DLD1 (cell line): ENCODE results near the gene OR2T11.
"Not testable (repeated sequence)": the region's sequence is repeated elsewhere in the genome, so short reads cannot be mapped to it uniquely, and the experiment has no call there.

ENCODE experiments used
- in situ Hi-C: cut with HindIII; loops from 2 replicates; pipeline ENCODE4 v1.10.0; 2017; ENCODE audit warnings: low sequenced_read_pairs

Gene OR2T11

DNA sequence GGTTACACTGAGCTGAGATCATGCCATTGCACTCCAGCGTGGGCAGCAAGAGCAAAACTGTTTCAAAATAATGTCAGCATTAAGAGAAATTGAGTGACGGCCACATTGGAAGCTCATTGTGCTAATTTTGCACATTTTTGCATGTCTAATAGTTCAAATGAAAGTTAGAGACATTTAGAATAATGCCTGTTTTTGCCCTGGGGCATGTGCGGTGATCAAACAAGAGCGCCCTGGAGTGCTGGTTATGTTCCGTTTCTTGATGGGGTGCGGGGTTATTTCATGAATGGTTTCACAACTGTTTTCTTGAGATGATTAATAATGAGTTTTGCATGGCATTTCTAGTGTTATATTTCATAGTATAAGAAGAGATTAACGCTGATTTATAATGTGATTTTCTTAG lies 13.1 kb downstream of the OR2T11 start:
- in situ Hi-C loops, result no loop called here

DNA sequence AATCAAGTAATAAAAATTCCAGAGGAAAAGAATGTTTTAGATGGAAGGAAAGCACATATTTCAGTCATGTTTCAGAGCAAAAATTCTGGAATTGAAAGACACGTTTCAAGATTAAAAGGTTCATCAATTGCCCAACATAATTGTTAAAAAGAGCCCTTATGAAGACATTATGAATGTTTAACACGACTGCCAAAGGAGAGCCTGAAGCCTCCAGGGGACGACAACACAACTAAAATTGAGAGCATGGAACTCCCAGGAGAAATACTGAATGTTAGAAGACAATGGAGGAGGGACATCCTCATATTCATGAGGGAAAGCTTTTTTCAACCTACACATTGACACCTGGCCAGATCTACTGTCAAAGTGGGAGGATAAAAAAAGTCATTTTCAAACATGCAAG lies 16.0 kb downstream of the OR2T11 start:
- in situ Hi-C loops, result no loop called here

DNA sequence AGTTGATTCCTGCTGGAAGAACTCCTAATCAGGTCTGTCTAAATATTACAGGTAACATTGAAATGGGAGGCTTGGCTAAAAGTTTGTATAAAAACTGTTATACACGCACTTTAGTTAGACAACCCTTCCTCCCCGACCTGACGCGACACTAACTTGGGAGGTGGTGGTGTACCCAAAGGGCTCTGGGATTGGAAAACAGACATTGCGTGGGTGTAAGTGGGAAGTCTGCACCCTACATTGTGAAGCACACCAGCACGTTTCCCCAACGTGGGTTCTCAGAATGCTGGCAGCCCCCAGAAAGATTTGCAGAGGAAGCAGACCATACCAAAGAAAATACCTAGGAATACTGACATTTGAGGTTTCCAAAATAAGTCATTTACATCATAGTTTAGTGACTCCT lies 16.8 kb downstream of the OR2T11 start:
- in situ Hi-C loops, result no loop called here

DNA sequence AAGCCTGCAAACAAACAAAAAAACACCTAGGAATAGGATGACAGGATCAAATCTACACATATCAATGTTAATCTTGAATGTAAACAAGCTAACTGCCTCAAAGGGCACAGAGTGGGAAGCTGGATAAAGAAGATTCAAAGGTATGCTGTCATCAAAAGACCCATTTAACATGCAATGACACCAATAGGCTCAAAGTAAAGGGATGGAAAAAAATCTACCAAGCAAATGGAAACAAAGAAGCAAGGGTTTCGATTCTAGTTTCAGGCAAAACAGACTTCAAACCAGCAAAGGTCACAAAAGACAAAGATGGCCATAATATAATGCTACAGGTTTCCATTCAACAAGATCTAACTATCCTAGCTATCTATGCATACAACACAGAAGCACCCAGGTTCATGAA lies 21.1 kb downstream of the OR2T11 start:
- in situ Hi-C loops, result no loop called here

DNA sequence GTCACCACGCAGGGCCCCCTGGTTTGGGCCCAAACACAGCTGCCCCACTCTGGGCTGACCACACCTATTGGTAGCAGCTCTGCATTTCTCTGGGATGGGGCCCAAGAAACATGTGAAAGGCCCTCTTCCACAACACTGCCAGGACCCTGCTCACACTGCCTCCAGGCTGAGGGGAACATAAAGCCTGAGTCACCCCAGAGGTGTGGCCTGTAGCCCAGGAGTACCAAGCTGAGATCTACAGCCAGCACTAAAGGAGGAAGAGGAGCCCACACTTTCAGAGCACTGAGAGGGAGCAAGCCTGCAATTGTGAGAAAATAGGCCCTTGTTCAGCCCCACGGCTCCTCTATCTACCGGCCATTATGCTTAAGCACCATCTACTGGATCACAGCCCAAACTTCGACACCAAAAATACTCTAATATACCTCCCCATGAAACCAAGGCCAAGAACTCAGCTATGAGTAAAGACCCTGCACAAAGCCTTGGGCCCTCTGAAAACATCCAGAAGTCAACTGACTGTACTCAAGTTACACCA lies 22.9 kb downstream of the OR2T11 start:
- in situ Hi-C loops, result no loop called here

DNA sequence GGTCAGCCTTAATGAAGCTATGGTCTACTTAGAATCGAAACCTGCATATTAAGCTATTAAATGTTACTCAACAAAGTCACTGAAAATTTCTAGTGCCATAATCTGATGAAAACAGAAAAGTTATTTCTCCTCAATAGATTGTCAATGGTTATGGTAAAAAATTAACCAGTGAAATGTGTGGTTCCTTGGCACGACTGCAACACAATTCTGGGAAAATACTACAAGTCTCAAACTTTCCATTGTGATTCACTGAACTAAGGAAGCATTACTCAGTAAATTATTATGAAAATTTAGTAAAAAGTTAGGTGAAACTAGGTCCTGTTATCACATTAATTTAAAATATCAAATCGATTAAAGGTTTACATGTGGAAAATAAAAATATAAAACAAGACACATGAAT lies 24.6 kb downstream of the OR2T11 start:
- in situ Hi-C loops, result no loop called here

DNA sequence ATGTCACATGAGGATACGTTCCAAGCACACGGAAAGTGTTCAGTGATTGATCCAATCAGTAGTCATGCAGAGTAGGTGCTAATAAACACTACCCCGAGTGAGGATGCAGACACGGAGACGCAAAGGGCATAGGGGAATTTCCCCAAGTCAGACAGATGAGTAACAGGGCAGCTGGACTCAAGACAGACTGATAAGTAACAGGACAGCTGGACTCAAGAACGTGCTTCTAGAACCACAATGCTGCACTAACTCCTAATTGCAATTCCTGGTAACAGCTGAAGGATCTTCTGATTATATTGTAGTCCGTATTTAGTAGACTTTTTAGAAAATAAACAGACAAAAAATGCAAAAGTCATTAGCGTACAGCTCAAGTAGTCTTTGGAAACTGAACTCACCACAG lies 35.5 kb downstream of the OR2T11 start:
- in situ Hi-C loops, result no loop called here

DNA sequence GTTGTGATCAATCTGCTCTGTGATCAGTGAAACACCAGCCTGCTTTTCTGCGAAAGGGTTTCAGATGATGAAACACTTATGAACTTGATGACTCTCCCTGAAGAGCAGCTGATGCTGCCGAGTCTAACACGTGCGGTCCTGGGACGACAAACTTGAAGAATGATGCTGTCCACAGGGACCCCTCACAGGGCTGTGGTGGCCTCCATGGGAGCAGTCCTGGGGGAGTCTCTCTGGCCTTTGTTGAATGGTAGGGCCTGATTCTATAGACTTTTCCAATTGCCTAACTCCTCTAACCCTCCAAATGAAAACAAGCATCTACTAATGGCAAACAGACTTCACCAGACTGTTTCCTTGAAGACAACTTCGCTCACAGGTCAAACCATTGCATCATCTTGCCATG lies 37.3 kb downstream of the OR2T11 start, which contains the start of gene OR2T10:
OR2T10 (minus strand) TSS at position 112 of the 400 bp plus-strand sequence. CDS start 3,932 bp downstream, outside the sequence.
- in situ Hi-C loops, result no loop called here

DNA sequence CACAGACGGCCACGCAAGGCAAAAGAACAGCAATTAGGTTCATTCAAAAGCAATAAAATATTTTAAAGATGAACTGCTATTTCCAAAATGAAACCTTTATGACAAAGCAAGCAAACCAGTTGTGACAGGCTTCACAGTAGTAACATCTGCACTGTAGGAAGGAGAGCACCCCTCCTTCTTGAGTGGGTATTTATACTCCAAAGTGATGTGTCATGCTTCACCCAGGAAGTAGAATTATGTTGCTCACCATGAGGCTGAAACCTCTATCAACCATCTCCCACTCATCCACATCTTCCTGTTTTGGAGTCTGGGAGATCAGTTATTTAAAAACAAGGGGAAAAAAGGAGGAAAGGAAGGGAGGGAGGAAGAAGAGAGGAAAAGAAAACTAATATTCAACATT lies 38.3 kb downstream of the OR2T11 start:
- in situ Hi-C loops, result no loop called here

DNA sequence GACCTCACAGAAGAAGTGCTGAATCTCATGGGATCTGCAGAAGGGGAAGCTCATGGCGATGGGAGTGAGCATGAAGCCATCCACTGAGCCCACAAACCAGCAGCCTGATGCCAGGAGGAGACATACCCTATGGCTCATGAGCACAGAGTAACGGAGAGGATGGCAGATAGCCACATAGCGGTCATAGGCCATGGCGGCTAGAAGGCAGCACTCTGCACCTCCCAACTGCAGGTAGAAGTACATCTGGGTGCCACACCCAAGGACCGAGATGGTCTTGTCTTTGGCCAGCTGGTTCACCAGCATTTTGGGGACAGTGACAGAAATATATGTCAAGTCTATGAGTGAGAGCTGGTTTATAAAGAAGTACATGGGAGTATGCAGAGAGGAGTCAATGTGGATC lies 41.7 kb downstream of the OR2T11 start:
- in situ Hi-C loops, result no loop called here

DNA sequence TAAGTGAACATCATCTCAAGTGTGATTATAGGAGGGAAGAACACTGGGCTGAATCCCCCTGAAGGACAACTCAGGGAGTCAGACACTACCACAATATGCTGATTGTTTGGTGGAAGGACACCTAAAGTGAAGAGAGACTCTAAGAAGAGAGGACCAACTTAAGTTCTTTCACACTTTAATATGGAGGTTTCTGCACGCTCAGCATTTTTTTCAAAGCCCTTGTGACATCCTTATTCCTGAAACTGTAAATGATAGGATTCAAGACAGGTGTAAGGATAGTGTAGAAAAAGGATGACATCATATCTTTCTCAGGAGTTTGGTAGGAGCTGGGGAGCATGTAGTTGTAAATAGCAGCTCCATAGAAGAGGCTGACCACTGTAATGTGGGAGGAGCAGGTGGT lies 42.2 kb downstream of the OR2T11 start:
- in situ Hi-C loops, result no loop called here

DNA sequence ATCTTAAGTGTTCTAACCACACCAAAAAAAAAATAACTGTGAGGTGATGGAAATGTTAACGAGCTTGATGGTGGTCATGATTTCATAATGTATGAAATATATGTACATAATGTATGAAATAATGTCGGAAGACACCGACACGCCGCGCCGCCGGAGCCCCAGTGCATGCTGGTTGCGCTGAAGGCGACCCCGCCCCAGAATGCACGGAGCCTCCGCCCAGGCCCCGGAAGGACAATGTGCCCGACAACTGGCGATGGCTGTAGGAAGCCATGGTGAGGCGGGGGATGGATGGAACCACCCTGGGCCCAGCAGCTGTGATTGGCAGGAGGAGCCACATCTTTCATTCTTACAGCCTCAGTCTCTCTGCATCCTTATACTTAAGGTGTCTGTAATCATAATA lies 44.8 kb downstream of the OR2T11 start:
- in situ Hi-C loops, result no loop called here

DNA sequence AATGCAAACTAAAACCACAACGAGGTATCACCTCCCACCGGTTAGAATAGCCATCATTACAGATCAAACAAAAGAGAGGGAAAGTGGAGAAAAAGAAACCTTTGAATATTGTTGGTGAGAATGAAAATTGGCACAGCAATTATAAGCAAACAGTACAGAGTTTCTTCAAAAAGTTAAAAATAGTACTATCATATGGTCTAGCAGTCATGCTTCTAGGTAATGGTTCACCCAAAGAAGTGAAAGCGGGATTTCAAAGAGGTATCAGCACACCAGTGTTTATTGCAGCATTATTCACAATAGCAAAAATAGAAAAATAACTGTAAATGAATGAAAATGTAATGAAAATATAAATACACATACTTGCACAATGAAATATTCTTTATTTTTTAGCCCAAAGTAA lies 45.6 kb downstream of the OR2T11 start:
- in situ Hi-C loops, result no loop called here

DNA sequence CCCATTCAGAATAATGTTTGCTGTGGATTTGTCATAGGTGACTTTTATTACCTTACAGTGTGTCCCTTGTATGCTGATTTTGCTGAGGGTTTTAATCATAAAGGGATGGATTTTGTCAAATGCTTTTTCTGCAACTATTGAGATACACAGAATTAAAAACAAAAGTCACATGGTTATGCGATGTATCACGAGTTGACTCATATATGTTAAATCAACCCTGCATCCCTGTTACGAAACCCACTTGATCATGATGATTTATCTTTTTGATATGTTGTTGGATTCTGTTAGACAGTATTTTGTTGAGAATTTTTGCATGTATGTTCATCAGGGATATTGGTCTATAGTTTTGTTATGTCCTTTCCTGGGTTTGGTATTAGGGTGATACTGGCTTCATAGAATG lies 49.6 kb downstream of the OR2T11 start:
- in situ Hi-C loops, result no loop called here

DNA sequence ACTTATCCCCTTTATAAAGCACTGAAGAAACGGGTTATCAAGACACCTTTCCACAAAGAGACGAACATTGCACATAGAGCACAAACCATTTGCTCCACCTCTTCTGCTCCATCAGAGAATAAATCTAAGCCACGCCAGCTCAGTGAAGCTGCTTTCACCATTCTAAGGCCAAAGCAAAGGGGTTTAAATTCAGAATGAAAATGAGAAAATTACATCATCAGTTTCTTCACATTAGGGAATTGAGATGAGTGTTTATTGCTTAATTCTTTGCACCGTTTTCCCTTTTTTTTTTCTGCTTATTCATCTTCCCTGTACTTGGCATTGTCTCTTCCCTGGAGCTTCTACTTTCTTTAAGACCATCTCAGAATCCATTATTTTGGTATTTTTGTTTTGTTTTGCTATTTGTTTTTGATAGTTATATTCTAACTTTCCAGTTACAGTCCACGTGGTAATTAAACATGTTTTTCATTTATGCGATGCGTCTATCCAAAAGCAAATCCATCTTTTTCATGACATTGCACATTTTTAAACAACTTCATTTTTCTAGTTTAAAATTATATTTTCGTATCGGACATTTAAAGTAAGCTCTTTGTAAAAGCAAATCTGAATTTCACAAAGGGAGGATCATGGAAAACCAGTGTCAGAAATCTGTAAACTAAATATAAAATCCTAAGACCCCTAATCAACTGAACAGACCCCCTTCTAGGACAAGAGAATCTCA lies 58.5 kb downstream of the OR2T11 start:
- in situ Hi-C loops, result no loop called here

DNA sequence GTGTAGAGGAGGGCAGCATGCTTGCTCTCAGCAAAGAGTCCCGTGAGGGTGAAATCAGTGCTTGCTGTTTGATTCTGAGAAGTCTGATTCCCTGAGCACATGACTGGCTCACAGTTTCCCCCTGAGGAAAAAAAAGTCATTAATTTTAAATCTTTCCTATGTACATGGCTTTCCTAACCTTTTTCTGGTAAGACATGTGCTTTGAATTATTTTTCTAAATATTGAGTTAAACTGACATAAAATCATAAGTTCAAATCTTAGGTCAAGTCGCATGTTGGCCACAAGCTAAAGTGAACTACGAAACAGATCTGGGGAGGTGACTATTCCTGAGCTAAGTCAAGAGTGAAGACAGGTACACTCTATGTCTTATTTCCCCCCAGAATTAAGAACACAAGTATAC lies 60.2 kb downstream of the OR2T11 start, which contains the start of gene OR2T34:
OR2T34 (minus strand) TSS at position 101 of the 400 bp plus-strand sequence; CDS start at position 101, 0 bp downstream.
- in situ Hi-C loops, result not testable (repeated sequence)

DNA sequence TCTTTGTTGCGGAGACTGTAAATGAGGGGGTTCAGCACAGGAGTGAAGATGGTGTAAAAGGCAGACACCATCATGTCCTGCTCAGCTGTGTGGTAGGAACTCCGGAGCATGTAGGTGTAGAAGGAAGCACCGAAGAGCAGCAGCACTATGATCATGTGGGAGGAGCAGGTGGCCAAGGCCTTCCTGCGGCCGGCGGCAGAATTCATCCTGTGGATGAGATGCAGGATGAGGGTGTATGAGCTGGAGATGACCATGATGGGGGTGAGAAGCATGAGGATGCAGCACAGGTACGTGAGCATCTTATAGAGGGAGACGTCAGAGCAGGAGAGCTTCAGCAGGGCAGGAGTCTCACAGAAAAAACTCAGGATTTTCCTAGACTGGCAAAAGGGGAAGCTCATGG lies 61.0 kb downstream of the OR2T11 start:
- in situ Hi-C loops, result not testable (repeated sequence)
